Measurements from ENCODE around the gene KRTAP20-2. TPM values are rescaled to one million over a fixed set of nuclear protein-coding genes. Genes with fewer than 3 reads are reported as not detected.

KRTAP20-2 gene
- total RNA-seq: not detected
- polyA plus RNA-seq: not detected
- long read RNA-seq, donor 1: 0 reads
- long read RNA-seq, donor 2: 0 reads
- long read RNA-seq, donor 3: 0 reads
- long read RNA-seq, donor 4: 0 reads
- long read RNA-seq, donor 5: 0 reads
- long read RNA-seq, donor 6: 0 reads
- long read RNA-seq, donor 7: 0 reads
- long read RNA-seq, donor 8: 0 reads
- long read RNA-seq, donor 9: 0 reads
- long read RNA-seq, donor 10: 0 reads

GRCh38 chr21:30634906-30635305 lies at the start of gene KRTAP20-2:
TSS of gene KRTAP20-2 (plus strand) at chr21:30635206. CDS start at chr21:30635264, 58 bp downstream.
- no peaks in the 10 kb centered on the region for H3K4me1 ChIP-seq
- intact Hi-C loops (cut with DNase I; ENCODE audit: low total_unique reads): no loop called here
- no peak within 1 kb of the TSS for H3K27ac ChIP-seq
- 86 to 100% (median 92%) methylated on average over 1 of the region's 1 CpG for WGBS, 5 donors
- H3K9me3 ChIP-seq: peaks cover 0 to 7% (median 4%) of the 10 kb centered on the region in 4 donors
- TF ChIP-seq CTCF (IDR thresholded peaks at IDR 0.05) (no peak), EP300 (IDR thresholded peaks at IDR 0.05) (no peak)
- no peaks in the 10 kb centered on the region for H3K27me3 ChIP-seq
- H3K4me3 ChIP-seq: no peak within 1 kb of the TSS
- no peak for DNase-seq
- H3K36me3 ChIP-seq: no peaks in the 10 kb centered on the region

GRCh38 chr21:30590297-30590696 lies 44.7 kb upstream of the KRTAP20-2 start, which contains the start of gene KRTAP22-2:
TSS of gene KRTAP22-2 (minus strand) at chr21:30590397.
- TF ChIP-seq POLR2AphosphoS5 (IDR thresholded peaks at IDR 0.05) (no peak), EP300 (IDR thresholded peaks at IDR 0.05) (no peak), CTCF (IDR thresholded peaks at IDR 0.05) (no peak), POLR2A (IDR thresholded peaks at IDR 0.05) (no peak)
- Histone ChIP-seq H3K36me3 (no peaks in the 10 kb centered on the region), H3K4me3 (no peak within 1 kb of the TSS), H3K27me3 (no peaks in the 10 kb centered on the region), H3K27ac (no peak within 1 kb of the TSS), H3K9me3 (peaks cover 0 to under 1% (median 0%) of the 10 kb centered on the region in 4 donors), H3K4me1 (no peaks in the 10 kb centered on the region)
- DNase-seq: no peak
- intact Hi-C loops (cut with DNase I; ENCODE audit: low total_unique reads): no loop called here

- WGBS, 5 donors: 88 to 94% (median 93%) methylated on average over 4 of the region's 4 CpGs
- Histone ChIP-seq H3K36me3 (no peaks in the 10 kb centered on the region), H3K4me3 (no peak within 1 kb of the TSS), H3K27ac (no peak within 1 kb of the TSS), H3K27me3 (no peaks in the 10 kb centered on the region), H3K4me1 (no peaks in the 10 kb centered on the region), H3K9me3 (no peaks in the 10 kb centered on the region)
- intact Hi-C loops (cut with DNase I; ENCODE audit: low total_unique reads): no loop called here
- TF ChIP-seq POLR2A (IDR thresholded peaks at IDR 0.05) (no peak), POLR2AphosphoS5 (IDR thresholded peaks at IDR 0.05) (no peak), EP300 (IDR thresholded peaks at IDR 0.05) (no peak), CTCF (IDR thresholded peaks at IDR 0.05) (no peak)
- no peak for DNase-seq
Measured at GRCh38 chr21:30592140-30592539, 42.9 kb upstream of the KRTAP20-2 start, which contains the start of gene KRTAP6-3. TSS of gene KRTAP6-3 (plus strand) at chr21:30592440. CDS start at chr21:30592446, 6 bp downstream.

GRCh38 chr21:30598802-30599201 lies 36.2 kb upstream of the KRTAP20-2 start, which contains the start of gene KRTAP6-2:
TSS of gene KRTAP6-2 (minus strand) at chr21:30598902. CDS start at chr21:30598874, 28 bp downstream.
- 93 to 98% (median 96%) methylated on average over 3 to 6 of the region's 6 CpGs for WGBS, 5 donors
- peaks cover 0 to 17% (median 0%) of the 10 kb centered on the region in 4 donors for H3K9me3 ChIP-seq
- H3K27ac ChIP-seq: no peak within 1 kb of the TSS
- DNase-seq: no peak
- no peaks in the 10 kb centered on the region for H3K4me1 ChIP-seq
- no peaks in the 10 kb centered on the region for H3K27me3 ChIP-seq
- no peak within 1 kb of the TSS for H3K4me3 ChIP-seq
- intact Hi-C loops (cut with DNase I; ENCODE audit: low total_unique reads): no loop called here
- H3K36me3 ChIP-seq: no peaks in the 10 kb centered on the region
- TF ChIP-seq CTCF (IDR thresholded peaks at IDR 0.05) (no peak), EP300 (IDR thresholded peaks at IDR 0.05) (no peak), POLR2A (IDR thresholded peaks at IDR 0.05) (no peak), POLR2AphosphoS5 (IDR thresholded peaks at IDR 0.05) (no peak)
